Keratinocyte (primary cell): Measurements from ENCODE around the gene IL17C. TPM values are rescaled to one million over a fixed set of nuclear protein-coding genes. Genes with fewer than 3 reads are reported as not detected.

Experiments used
- DNase-seq: peaks from one replicate; pipeline ENCODE4 v3.0.0-alpha.2; 2011; ENCODE audit warnings: low read depth, missing footprints, low spot score
- FAIRE-seq: peaks from 2 replicates; lab custom pipeline; 2011; peaks lifted over from hg19 to GRCh38; lab: Jason Lieb, UNC
- H2AFZ ChIP-seq: 2 replicates; pipeline ENCODE4 v1.6.0; 2012; ENCODE audit warnings: low read length, control low read depth, inconsistent platforms; ENCODE audit not compliant: control insufficient read depth
- H3K27ac ChIP-seq: 2 replicates; pipeline ENCODE4 v1.5.1; 2011; ENCODE audit warnings: low read length; ENCODE audit not compliant: control insufficient read depth, insufficient read depth
- H3K27me3 ChIP-seq: 3 replicates; pipeline ENCODE4 v1.6.0; 2011; ENCODE audit warnings: low read length; ENCODE audit not compliant: control insufficient read depth, insufficient read depth; ENCODE audit errors: extremely low read depth
- H3K36me3 ChIP-seq, 2 experiments: 2 replicates in 1 of 2; 3 replicates in 1 of 2; pipeline ENCODE4 v1.5.1; 2011; ENCODE audit warnings: low read length in 2 of 2, mild to moderate bottlenecking in 1 of 2; ENCODE audit not compliant: control insufficient read depth in 2 of 2, insufficient read depth in 2 of 2; ENCODE audit errors: extremely low read depth in 1 of 2
- H3K4me1 ChIP-seq: 3 replicates; pipeline ENCODE4 v1.5.1; 2011; ENCODE audit warnings: low read length; ENCODE audit not compliant: control insufficient read depth, insufficient read depth; ENCODE audit errors: extremely low read depth
- H3K4me2 ChIP-seq: 3 replicates; pipeline ENCODE4 v1.6.0; 2011; ENCODE audit warnings: low read depth, low read length; ENCODE audit not compliant: control insufficient read depth, insufficient read depth; ENCODE audit errors: extremely low read depth
- H3K4me3 ChIP-seq, 3 experiments: fragments of 200-600 bp in 1 of 3; sonication (generic) in 1 of 3; 2 replicates in 2 of 3; 3 replicates in 1 of 3; pipeline ENCODE4 v1.5.1; 2011 to 2016; ENCODE audit warnings: low read length in 3 of 3, mild to moderate bottlenecking in 3 of 3, control low read depth in 2 of 3, inconsistent platforms in 1 of 3, low read depth in 1 of 3, mixed read lengths in 1 of 3, mixed run types in 1 of 3, moderate library complexity in 1 of 3; ENCODE audit not compliant: control insufficient read depth in 2 of 3, insufficient read depth in 2 of 3; ENCODE audit errors: extremely low read depth in 1 of 3
- H3K79me2 ChIP-seq: 2 replicates; pipeline ENCODE4 v1.6.0; 2012; ENCODE audit warnings: low read length; ENCODE audit not compliant: control insufficient read depth, insufficient read depth
- H3K9ac ChIP-seq: 3 replicates; pipeline ENCODE4 v1.6.0; 2011; ENCODE audit warnings: low read length; ENCODE audit not compliant: control insufficient read depth, insufficient read depth; ENCODE audit errors: extremely low read depth
- H3K9me1 ChIP-seq: 3 replicates; pipeline ENCODE4 v1.6.0; 2011; ENCODE audit warnings: low read length; ENCODE audit not compliant: control insufficient read depth, insufficient read depth; ENCODE audit errors: extremely low read depth
- H3K9me3 ChIP-seq: 2 replicates; pipeline ENCODE4 v1.5.1; 2012; ENCODE audit warnings: low read depth, low read length; ENCODE audit not compliant: control insufficient read depth
- H4K20me1 ChIP-seq: 3 replicates; pipeline ENCODE4 v1.6.0; 2011; ENCODE audit warnings: low read length; ENCODE audit not compliant: control insufficient read depth, insufficient read depth; ENCODE audit errors: extremely low read depth
- EZH2 ChIP-seq: IDR thresholded peaks from one replicate; pipeline ENCODE4 v1.6.1; 2012; ENCODE audit warnings: inconsistent platforms, mild to moderate bottlenecking, low read length, moderate library complexity
- dilution Hi-C: fragments of 300-500 bp; cut with MboI; formaldehyde crosslinking; loops from one replicate; pipeline ENCODE4 v1.7.0; 2020; ENCODE audit warnings: low sequenced_read_pairs; ENCODE audit not compliant: extremely low pct_ligation_motif_present
- polyA plus RNA-seq, 5 experiments: library from polyadenylated mRNA; depleted of rRNA in 3 of 5; stranded (reverse) in 3 of 5; stranded (forward) in 1 of 5; unstranded in 1 of 5; fragments of >200 nt; gene quantifications; 1 replicate in 1 of 5; 2 replicates in 3 of 5; 3 replicates in 1 of 5; pipeline versions ENCODE4 v1.2.1 to v1.2.3, GENCODE V29; 2011 to 2012; ENCODE audit warnings: missing spikeins in 2 of 5, low read depth in 1 of 5, low replicate concordance in 1 of 5
- TF ChIP-seq, protein P1 (sequence below), 3 experiments: IDR thresholded peaks in 1 of 3; conservative IDR thresholded peaks in 1 of 3; optimal IDR thresholded peaks in 1 of 3; 2 replicates in 2 of 3; 3 replicates in 1 of 3; pipeline versions ENCODE3 to v1.5.1; 2011; ENCODE audit warnings: low read length in 3 of 3, mild to moderate bottlenecking in 3 of 3, moderate library complexity in 2 of 3, control low read depth in 1 of 3, inconsistent platforms in 1 of 3; ENCODE audit not compliant: insufficient read depth in 2 of 3; ENCODE audit errors: extremely low read depth in 1 of 3

Gene IL17C
- polyA plus RNA-seq, 1 donor (not counting 4 experiments of a cell fraction or from before 2014, with no cell fraction given): not detected

- no peak for TF ChIP-seq EZH2
- TF ChIP-seq, protein P1, sequence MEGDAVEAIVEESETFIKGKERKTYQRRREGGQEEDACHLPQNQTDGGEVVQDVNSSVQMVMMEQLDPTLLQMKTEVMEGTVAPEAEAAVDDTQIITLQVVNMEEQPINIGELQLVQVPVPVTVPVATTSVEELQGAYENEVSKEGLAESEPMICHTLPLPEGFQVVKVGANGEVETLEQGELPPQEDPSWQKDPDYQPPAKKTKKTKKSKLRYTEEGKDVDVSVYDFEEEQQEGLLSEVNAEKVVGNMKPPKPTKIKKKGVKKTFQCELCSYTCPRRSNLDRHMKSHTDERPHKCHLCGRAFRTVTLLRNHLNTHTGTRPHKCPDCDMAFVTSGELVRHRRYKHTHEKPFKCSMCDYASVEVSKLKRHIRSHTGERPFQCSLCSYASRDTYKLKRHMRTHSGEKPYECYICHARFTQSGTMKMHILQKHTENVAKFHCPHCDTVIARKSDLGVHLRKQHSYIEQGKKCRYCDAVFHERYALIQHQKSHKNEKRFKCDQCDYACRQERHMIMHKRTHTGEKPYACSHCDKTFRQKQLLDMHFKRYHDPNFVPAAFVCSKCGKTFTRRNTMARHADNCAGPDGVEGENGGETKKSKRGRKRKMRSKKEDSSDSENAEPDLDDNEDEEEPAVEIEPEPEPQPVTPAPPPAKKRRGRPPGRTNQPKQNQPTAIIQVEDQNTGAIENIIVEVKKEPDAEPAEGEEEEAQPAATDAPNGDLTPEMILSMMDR (optimal IDR thresholded peaks at IDR 0.05 in 1 of 3, IDR thresholded peaks at IDR 0.05 in 1 of 3, conservative IDR thresholded peaks at IDR 0.05 in 1 of 3; ENCODE audit: extremely low read depth in 1 of 3, insufficient read depth in 2 of 3, low read length in 3 of 3): no peak
- Histone ChIP-seq H3K9ac (no peak overlapping the region), H3K36me3 (peaks cover under 1 to 3% of the 10 kb centered on the region in 2 experiments), H3K4me1 (peaks cover 19% of the 10 kb centered on the region), H3K9me3 (no peaks in the 10 kb centered on the region), H4K20me1 (peaks cover 2% of the 10 kb centered on the region), H3K9me1 (no peaks in the 10 kb centered on the region), H2AFZ (no peak overlapping the region), H3K79me2 (peaks cover 35% of the 10 kb centered on the region), H3K4me2 (peak overlapping the region; percentile 13), H3K27ac (no peak overlapping the region), H3K27me3 (no peaks in the 10 kb centered on the region), H3K4me3 (no peak overlapping the region)
- no peak for DNase-seq
- dilution Hi-C loops: loop anchor here (25.0 kb wide), 1 partner anchor 97 kb away; no protein-coding TSS in a partner anchor
- no peak for FAIRE-seq
These were observed 26.8 kb downstream of the IL17C start for GRCh38 chr16:88665148-88665547.

DNA sequence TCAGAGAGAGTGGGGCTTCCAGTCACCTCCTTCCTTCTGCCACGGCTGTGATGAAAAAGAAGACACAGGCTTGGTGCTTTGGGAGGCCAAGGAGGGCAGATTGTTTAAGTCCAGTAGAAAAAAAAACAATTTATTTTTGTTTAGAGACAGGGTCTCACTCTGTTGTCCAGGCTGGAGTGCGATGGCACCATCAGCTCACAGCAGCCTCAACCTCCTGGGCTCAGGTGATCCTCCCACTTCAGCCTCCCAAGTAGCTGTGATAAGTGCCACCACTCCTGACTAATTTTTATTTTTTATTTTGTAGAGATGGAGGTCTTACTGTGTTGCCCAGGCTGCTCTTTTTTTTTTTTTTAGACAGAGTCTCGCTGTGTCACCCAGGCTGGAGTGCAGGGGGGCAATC lies 27.2 kb downstream of the IL17C start:
- no peaks in the 10 kb centered on the region for H3K27me3 ChIP-seq
- FAIRE-seq (no peak), DNase-seq (no peak)
- peaks cover 19% of the 10 kb centered on the region for H3K4me1 ChIP-seq
- H3K4me3 ChIP-seq: no peak overlapping the region
- no peak overlapping the region for H3K4me2 ChIP-seq
- H3K9ac ChIP-seq: no peak overlapping the region
- H3K79me2 ChIP-seq: peaks cover 32% of the 10 kb centered on the region
- no peaks in the 10 kb centered on the region for H3K9me3 ChIP-seq
- H3K27ac ChIP-seq: no peak overlapping the region
- dilution Hi-C loops: loop anchor here (25.0 kb wide), 1 partner anchor 97 kb away; no protein-coding TSS in a partner anchor
- H3K36me3 ChIP-seq: peaks cover 0 to 2% of the 10 kb centered on the region in 2 experiments
- no peaks in the 10 kb centered on the region for H4K20me1 ChIP-seq
- no peak for TF ChIP-seq EZH2
- TF ChIP-seq, protein P1 (optimal IDR thresholded peaks at IDR 0.05 in 1 of 3, IDR thresholded peaks at IDR 0.05 in 1 of 3, conservative IDR thresholded peaks at IDR 0.05 in 1 of 3; ENCODE audit: extremely low read depth in 1 of 3, insufficient read depth in 2 of 3, low read length in 3 of 3): no peak
- H2AFZ ChIP-seq: no peak overlapping the region
- no peaks in the 10 kb centered on the region for H3K9me1 ChIP-seq
